HEK293T (cell line): Measurements from ENCODE around the gene MVB12B.

Experiments
- ARNT ChIP-seq: fragments of 450-650 bp; IDR thresholded peaks from 2 replicates; pipeline ENCODE4 v1.6.1; 2017; ENCODE audit warnings: mild to moderate bottlenecking
- BHLHE40 ChIP-seq: fragments of 450-650 bp; IDR thresholded peaks from 2 replicates; pipeline ENCODE4 v1.6.1; 2016; ENCODE audit warnings: mild to moderate bottlenecking, moderate library complexity, borderline replicate concordance
- ELF4 ChIP-seq: fragments of 450-650 bp; IDR thresholded peaks from 2 replicates; pipeline ENCODE4 v1.6.1; 2017; ENCODE audit warnings: antibody characterized with exemption
- FOXA1 ChIP-seq: fragments of 450-650 bp; IDR thresholded peaks from 2 replicates; pipeline ENCODE4 v1.6.1; 2016; ENCODE audit warnings: mild to moderate bottlenecking
- FOXK2 ChIP-seq: fragments of 450-650 bp; IDR thresholded peaks from 2 replicates; pipeline ENCODE4 v1.6.1; 2016; ENCODE audit warnings: mild to moderate bottlenecking
- FOXM1 ChIP-seq: fragments of 450-650 bp; IDR thresholded peaks from 2 replicates; pipeline ENCODE4 v1.6.1; 2017; ENCODE audit warnings: mild to moderate bottlenecking, borderline replicate concordance
- HDGF ChIP-seq: fragments of 450-650 bp; IDR thresholded peaks from 2 replicates; pipeline ENCODE4 v1.6.1; 2017; ENCODE audit warnings: antibody characterized with exemption, borderline replicate concordance
- LEF1 ChIP-seq: fragments of 450-650 bp; IDR thresholded peaks from 2 replicates; pipeline ENCODE4 v1.6.1; 2017; ENCODE audit warnings: mild to moderate bottlenecking, borderline replicate concordance
- NFRKB ChIP-seq: fragments of 450-650 bp; IDR thresholded peaks from 2 replicates; pipeline ENCODE4 v1.6.1; 2016; ENCODE audit warnings: mild to moderate bottlenecking, moderate library complexity
- PKNOX1 ChIP-seq: fragments of 450-650 bp; IDR thresholded peaks from 2 replicates; pipeline ENCODE4 v1.6.1; 2016
- SP1 ChIP-seq: fragments of 450-650 bp; IDR thresholded peaks from 2 replicates; pipeline ENCODE4 v1.6.1; 2017
- SUZ12 ChIP-seq: fragments of 450-650 bp; IDR thresholded peaks from 2 replicates; pipeline ENCODE4 v1.6.1; 2016; ENCODE audit warnings: mild to moderate bottlenecking
- TARDBP ChIP-seq: fragments of 450-650 bp; IDR thresholded peaks from 2 replicates; pipeline ENCODE4 v1.6.1; 2016

- TF ChIP-seq FOXA1: no peak
- no peak for TF ChIP-seq LEF1
- TF ChIP-seq NFRKB: no peak
- no peak for TF ChIP-seq ELF4
- TF ChIP-seq SP1: no peak
- no peak for TF ChIP-seq FOXK2
- no peak for TF ChIP-seq TARDBP
- no peak for TF ChIP-seq ARNT
- no peak for TF ChIP-seq SUZ12
- no peak for TF ChIP-seq FOXM1
- no peak for TF ChIP-seq HDGF
- TF ChIP-seq PKNOX1: no peak
- no peak for TF ChIP-seq BHLHE40
These were observed 154.2 kb downstream of the MVB12B start for GRCh38 chr9:126480813-126481212.
